NT2/D1 (cell line): ENCODE results near the gene NAPB.

ENCODE experiments used
- SUZ12 ChIP-seq: IDR thresholded peaks from 2 replicates; pipeline ENCODE4 v1.6.1; 2011; ENCODE audit not compliant: insufficient read length, insufficient read depth; ENCODE audit errors: extremely low read depth
- YY1 ChIP-seq: IDR thresholded peaks from 2 replicates; pipeline ENCODE4 v1.6.1; 2011; ENCODE audit not compliant: insufficient read length, insufficient read depth

GRCh38 chr20:23379772-23380171 is 41.5 kb downstream of the NAPB start:
- TF ChIP-seq YY1 (no peak), SUZ12 (no peak)
